ENCODE measurements around the gene HUNK.
"Not testable (repeated sequence)": the region's sequence is repeated elsewhere in the genome, so short reads cannot be mapped to it uniquely, and the experiment has no call there.

HUNK gene

DNA sequence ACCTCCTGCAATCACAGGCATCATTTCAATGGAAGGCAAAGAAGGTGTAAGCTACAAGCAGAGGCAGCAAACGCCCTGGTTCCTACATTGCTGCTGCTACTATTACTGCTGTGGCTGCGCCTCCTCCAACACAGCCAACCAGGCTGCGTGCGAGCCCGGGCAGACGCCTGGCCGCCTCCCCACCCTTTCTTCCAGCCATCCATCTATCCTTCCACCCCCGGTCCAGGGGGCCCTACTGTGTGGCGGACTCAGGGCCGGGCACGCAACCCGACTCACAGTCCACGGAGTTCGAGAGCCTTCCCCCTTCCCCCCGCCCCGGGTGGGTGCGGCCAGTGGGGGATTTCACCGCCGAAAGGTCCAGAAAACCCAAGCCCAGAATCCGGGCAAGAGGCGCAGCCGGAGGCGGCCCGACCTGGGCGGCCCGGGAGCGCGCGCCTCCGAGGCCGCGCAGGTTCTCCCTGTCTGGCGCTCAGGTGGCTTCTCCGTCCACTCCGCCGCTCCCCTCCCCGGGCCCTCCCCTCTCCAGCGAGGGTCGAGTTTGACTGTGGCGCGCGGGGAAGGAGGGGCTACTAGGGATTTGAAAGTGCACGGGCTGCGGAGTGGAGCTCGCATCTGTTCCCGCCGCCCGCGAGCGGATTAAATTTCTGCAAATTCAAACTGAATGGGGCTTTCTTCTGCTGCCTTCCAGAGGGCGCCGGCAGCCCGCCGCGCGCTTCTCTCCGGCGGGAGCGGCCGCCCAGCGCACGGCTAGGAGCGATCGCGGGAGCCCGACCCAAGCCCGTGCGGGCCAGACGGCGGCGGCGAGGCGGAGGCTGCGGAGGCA lies at the start of gene HUNK:
Gene HUNK, plus strand, starts transcription at position 569 of the 823 bp plus-strand sequence. CDS start 655 bp downstream, outside the sequence.
- DNase-seq, result peak; percentile 44

GRCh38 chr21:31829736-31830472 lies 42.9 kb upstream of the HUNK start:
- no peak for DNase-seq

DNA sequence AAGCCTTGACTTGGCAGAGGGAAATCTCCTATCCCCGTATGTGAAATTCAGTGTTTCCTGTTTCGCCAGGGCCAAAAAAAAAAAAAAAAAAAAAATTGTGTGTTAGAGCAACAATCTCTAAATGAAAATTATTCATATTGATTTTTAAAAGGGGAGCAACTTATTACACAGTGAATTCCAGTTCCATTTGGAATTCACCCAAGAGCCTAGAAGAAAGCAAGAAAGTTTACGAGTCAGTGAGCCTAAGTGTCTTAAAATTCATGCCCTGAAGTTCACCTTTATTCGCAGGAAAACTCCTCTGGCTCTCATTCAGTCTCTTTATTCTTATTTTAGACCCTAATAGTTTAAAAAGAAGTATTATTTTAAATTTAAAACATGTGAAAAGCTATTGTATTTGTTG lies 42.1 kb upstream of the HUNK start:
- no peak for DNase-seq

- no peak for DNase-seq
These were observed 35.8 kb upstream of the HUNK start for GRCh38 chr21:31837041-31837440.

- DNase-seq, result no peak
These were observed 35.0 kb upstream of the HUNK start for GRCh38 chr21:31837618-31838390.

GRCh38 chr21:31838586-31839355 lies 34.0 kb upstream of the HUNK start:
- no peak for DNase-seq

DNA sequence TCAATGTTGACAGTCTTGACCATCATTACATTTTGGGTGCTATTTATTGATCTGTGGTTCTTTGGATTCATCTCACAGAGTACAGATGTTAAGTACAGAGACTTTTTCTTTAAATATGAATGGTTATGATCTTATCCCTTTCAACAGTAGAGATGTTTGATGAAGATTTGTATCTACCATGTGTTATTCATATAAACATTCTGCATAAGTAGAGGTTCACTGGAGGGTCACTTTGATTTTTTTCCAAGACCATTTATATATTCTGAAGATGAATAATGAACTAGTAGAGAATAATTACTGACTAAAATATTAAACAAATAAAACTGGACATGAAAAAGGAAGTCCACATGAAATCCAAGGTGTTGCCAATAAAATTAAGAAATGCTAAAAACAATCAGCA lies 28.6 kb upstream of the HUNK start:
- no peak for DNase-seq

- no peak for DNase-seq
These were observed 27.6 kb upstream of the HUNK start for GRCh38 chr21:31845151-31845729.

GRCh38 chr21:31846690-31847089 lies 26.1 kb upstream of the HUNK start:
- DNase-seq, result no peak

DNA sequence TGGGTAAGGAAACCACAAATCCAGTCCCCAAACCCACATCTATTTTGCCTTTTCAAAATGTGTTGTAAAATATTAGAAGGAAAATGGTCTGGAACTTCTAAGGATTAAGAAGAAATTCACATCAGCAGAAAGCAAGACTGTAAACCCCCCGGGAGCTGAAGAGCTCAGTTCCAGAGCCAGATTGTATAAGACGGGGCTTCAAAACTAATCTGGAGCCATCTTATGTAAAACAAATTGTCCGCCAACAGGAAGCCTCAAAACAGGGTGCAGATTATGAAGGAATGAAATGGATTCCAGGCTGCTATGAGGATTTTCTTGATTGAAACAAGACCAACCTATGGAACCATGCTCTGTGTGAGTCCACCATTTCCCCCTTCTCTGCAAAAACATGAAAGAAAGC lies 25.1 kb upstream of the HUNK start:
- DNase-seq, result no peak

GRCh38 chr21:31848326-31848985 lies 24.4 kb upstream of the HUNK start:
- DNase-seq, result no peak

- no peak for DNase-seq
These were observed 21.9 kb upstream of the HUNK start for GRCh38 chr21:31850886-31851285.

- DNase-seq, result no peak
These were observed 17.6 kb upstream of the HUNK start for GRCh38 chr21:31855180-31855579.

DNA sequence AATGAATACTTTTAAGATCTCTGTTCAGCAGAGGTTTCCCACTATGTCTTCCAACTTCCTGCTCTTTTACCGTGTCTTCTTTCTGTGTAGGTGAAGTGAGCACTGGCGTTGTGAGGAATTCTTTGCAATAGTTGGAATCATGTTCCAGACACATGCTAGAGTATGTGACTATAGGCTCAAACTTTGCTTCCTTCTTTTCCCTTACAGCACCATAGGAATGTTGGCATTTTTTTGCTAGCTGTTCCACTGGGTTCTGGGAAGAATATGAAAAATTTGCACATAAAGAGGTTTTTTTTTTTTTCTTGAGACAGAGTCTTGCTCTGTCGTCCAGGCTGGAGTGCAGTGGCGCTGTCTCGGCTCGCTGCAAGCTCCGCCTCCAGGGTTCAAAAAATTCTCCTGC lies 15.7 kb upstream of the HUNK start:
- no peak for DNase-seq

DNA sequence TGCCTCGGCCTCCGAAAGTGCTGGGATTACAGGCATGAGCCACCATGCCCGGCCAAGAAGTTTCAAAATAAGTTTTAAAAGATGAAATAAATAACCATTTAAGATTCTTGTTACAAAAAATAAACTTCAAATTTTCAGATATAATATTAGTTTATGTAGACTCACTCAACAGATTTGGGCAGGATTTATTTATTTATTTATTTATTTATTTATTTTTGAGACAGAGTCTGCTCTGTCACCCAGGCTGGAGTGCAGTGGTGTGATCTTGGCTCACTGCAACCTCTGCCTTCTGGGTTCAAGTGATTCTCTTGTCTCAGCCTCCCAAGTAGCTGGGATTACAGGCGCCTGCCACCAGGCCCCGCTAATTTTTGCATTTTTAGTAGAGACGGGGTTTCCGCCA lies 15.2 kb upstream of the HUNK start:
- not testable (repeated sequence) for DNase-seq

DNA sequence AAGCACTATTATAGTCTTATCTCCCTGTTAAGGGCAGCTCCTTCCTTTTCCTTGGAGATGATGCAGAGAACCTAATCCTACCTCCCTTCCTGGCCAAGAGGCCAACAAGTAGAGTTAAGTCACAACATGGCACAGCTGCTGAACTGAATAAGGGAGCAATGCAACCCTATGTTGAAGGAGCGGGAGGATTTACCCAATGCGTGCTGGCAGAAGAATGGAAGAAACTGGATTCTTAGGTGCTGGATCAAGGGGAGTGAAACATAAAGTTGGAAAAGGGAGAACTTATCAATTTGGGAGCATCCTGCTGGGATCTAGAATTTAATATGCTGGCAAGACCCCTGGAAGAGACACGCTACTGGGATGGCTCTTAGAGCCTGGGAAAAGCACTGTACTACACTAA lies 12.0 kb upstream of the HUNK start:
- no peak for DNase-seq

DNA sequence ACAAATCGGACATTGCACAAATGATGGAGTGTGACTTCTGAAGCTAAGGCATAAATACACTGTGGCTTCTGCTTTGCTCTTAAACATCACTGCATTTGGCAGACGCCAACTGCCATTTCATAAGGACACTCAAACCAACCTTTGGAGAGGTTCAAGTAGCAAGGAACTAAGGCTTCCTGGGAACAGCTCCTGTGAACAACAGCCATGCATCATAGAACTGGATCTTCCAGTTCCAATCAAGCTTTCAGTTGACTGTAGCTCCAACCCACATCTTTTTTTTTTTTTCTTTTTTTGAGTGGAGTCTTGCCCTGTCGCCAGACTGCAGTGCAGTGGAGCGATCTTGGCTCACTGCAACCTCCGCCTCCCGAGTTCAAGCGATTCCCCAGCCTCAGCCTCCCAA lies 10.7 kb upstream of the HUNK start:
- DNase-seq, result no peak

DNA sequence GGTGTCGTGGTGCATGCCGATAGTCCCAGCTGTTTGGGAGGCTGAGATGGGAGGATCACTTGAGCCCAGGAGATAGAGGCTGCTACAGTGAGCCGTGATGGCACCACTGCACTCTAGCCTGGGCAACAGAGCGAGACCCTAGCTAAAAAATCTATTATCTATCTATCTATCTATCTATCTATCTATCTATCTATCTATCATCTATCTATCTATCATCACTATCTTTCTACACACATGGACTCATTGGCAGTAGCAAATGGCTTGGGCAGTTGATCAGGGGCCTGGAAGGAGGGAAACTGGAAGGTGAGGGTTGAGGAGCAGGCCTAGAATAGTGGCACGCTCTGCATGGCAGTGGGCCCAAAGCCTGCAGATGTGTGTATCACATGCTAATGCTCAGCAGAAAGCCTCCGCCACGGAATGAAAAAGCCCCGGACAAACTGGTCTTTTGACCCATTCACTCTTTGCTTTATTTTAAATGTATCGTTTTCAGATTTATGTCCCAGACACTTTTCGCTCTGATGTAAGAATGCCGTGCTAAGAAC lies 7.3 kb upstream of the HUNK start:
- DNase-seq, result no peak

- DNase-seq, result peak; percentile 72
These were observed 6.7 kb upstream of the HUNK start for GRCh38 chr21:31866077-31866511.

- no peak for DNase-seq
These were observed 3.1 kb upstream of the HUNK start for GRCh38 chr21:31869750-31870149.

DNA sequence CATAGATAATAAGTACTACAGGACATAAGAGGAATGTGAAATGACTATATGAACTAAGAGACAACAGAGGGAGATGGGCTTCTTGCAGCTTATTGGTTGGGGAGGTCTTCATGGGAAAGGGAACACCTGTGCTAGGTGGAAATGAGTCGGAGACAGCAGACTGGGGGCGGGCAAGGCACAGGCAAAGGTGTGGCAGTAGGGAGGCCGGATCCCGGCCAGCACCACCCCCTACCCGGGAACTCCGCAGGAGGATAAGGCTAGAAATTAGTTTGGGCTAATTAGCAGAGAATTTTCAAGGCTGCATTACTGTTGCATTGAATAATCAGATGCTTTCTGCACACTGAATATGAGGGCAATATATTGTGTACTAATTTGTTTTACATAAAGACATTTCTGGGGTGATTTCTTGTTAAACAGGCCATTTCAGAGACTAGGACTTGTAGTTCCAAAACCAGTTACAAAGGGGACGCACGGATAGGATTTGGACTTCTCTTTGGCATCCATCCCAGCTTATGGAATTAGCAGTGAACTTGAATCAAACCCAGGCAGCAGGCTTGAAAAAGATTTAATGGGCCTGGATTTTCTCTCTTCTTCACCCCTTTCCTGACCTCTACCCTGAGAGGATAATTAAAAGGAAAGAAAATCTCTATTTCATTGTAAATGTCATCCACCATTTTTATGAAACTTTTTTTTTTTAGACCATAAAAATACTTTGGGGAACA lies 2.2 kb upstream of the HUNK start:
- DNase-seq, result no peak

All from fibroblast of upper back skin (primary cell).